Medulla oblongata (tissue), 1 donor: ENCODE data around the gene MRGPRE.

ENCODE experiments used
- DNase-seq: peaks from one replicate; pipeline ENCODE4 v3.0.0-alpha.2; 2015; ENCODE audit errors: extremely low spot score

MRGPRE gene

GRCh38 chr11:3226846-3227567, 5.2 kb downstream of the MRGPRE start:
- DNase-seq = no peak

GRCh38 chr11:3225826-3226750, 6.1 kb downstream of the MRGPRE start:
- DNase-seq = no peak

DNA sequence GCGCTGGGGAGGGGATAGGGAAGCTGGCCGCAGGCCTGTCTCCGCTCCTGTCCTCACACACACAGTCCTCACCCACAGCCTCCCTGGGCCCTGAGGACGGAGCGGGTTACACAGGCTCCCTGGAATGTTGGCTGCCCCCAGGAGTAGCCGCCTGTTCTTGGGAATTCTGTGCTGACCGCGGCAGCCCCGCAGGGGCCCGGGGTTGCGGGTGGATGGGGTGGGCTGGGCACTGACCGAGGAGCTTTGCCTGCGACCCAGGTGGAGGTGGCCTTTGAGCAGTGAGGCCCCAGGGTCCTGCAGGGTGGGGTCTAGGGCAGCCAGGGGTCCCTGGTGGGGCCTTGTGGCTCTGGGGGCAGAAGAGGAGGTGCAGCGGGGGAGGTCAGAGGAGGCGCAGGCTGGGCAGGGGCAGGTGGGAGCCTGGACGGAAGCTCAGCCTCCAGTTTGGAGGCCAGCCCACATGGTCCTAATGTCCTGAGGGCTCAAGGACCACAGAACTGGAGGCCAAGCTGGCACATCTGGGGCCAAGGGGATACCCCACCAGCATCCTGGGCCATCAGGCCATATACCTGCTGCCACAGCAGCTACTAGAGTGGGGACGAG, 7.0 kb downstream of the MRGPRE start:
- DNase-seq = no peak

- no peak for DNase-seq
Measured at GRCh38 chr11:3224401-3225057, 7.7 kb downstream of the MRGPRE start.

GRCh38 chr11:3223932-3224381, 8.3 kb downstream of the MRGPRE start:
- no peak for DNase-seq

- no peak for DNase-seq
Measured at GRCh38 chr11:3222941-3223915, 9.0 kb downstream of the MRGPRE start.

GRCh38 chr11:3222003-3222855, 10.0 kb downstream of the MRGPRE start:
- DNase-seq = no peak

DNA sequence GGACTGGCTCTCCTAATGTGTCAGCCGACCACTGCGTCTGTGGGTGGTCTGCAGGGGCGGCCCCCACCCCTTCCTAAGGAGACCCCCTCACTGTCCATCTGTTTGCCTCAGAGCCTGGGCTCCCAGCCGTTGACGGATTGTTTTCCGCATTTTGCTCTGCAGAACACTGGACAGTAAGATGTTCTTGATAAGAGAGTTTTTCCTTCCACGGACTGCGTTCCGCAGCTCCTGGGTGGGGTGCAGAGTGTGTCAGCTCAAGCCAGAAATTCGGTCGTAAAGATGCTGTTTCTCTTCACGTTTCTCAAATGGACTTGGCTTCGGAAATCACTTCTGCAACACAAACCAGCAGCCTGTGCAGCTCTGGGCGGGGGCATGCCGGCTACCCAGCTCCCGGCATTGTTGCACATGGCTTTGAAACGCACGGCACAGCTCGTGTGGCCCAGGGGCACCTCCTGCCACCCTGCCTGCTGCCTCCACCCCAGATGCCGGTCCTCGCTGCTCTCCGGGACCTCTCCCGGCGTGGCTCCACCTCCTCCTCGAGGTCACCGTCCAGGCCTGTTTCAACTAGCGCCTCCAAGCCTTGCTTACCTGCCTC, 10.7 kb downstream of the MRGPRE start:
- no peak for DNase-seq

DNA sequence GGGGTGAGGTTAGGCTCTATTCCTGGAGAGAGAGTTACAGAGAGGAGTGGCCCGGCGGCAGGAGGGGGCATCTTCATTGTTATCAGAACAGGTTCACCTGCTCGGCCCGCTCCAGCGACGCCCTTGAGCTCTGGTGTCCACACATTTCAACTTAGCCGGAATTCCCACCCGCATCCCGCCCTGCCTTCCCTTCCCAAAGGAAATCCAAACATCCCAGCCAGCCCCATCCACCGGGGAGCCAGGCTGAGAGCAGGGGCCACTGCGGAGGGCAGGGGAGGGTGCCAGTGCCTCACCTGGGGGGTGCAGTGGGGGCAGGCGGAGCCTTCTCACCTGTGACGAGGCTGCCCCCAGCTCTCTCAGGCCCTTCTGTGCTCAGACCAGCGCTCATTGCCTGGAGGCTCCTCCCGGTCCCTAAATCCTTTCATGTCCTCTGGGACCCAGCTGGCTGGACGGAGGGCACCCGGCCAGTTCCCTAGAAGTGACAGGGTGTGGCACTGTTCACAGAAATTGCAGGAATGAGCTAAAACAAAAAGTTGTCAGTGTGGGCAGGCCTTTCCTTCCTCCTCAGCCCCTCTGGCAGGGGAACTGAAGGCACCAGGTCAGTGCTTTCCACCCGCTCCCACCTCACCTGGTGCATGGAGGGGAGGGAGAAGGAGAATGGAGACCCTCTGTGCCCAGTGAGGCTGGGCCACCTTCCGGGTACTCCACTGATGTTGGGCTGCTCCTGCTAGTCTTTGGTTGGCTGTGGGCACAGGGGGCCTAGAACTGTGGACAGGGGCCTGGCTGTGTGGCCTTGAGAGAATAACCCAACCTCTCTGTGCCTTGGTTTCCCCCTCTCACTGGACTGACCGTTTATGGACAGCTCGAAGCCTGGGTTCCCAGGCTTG, 11.5 kb downstream of the MRGPRE start:
- no peak for DNase-seq

- no peak for DNase-seq
Measured at GRCh38 chr11:3220101-3220500, 12.1 kb downstream of the MRGPRE start.

- DNase-seq = no peak
Measured at GRCh38 chr11:3219281-3219892, 12.8 kb downstream of the MRGPRE start.

DNA sequence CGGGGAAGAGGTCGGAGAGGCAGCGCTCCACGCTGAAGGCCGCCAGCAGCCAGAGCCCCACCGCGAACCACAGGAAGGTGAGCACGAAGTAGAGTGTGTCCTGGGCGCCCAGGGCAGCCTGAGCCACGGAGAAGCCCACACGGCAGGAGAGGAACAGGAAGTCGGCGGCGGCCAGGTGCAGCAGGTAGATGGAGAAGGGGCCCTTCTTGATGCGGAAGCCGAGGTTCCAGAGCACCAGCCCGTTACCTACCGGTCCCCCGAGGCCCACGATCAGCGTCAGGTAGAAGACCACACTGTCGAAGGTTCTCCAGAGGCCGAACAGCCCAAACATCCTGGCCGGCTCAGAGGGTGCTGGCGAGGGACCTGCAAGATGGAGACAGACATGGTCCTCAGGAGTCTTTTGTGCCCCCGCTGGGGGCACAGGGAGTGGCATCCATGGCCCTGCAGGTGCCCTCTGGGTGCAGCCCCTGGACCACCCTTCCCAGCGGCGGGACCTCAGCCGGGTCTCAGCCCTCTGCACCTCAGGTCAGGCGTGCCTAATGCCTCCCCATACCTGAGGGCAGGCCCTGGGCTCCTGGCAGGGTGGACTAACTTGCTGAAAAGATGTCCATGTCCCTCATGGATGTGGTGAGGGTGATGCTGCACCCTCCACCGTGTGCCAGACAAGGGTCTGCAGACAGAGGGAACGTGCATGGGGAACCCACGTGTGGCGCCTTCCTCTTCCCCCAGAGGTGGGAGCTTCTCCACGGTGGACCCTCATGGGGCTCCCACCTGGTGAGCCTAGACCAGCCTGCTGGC, 13.5 kb downstream of the MRGPRE start, which contains the start of gene MRGPRG:
Gene MRGPRG (minus strand): TSS at position 331 of the 798 bp plus-strand sequence. CDS start 0 bp downstream, at position 331.
- no peak for DNase-seq

- no peak for DNase-seq
Measured at GRCh38 chr11:3217818-3218482, 14.3 kb downstream of the MRGPRE start.

GRCh38 chr11:3216027-3216525, 16.1 kb downstream of the MRGPRE start:
- no peak for DNase-seq

GRCh38 chr11:3215346-3216026, 16.7 kb downstream of the MRGPRE start:
- no peak for DNase-seq

DNA sequence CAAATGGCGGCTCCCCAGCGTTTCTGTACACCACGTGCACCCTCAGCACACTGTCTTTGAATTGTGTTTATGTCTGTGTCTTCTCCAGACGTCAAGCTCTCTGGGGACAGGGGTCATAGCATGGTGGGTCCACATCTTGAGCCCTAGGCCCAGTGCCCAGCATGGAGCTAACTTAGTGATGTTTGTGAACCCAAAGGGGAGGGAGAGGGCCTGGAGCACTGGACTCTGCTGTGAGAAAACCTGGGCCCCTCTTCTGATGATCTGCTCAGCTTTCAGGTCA, 17.9 kb downstream of the MRGPRE start:
- no peak for DNase-seq
